Measurements from ENCODE around the gene FOXP3. TPM values are rescaled to one million over a fixed set of nuclear protein-coding genes. Genes with fewer than 3 reads are reported as not detected.

Gene FOXP3
- total RNA-seq, 2 donors from 2014 or later = 0.10 TPM; not detected in 1

DNA sequence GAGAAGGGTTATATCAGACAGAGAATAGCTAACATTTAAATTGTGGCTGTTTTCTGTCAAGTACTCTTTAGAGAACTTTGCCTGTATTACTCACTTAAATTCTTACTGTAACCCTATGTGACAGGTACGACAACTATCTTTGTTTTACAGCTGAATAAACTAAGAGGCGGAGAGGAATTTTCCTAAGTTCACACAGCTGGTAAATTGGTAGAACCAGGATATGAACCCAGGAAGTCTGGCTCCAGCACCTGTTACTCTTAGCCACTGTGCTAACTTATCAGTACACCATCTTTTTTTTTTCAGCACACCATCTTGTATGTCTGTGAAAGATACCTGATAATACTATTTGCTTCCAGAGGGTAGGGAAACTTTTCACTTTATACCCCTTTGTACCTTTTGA lies 62.5 kb downstream of the FOXP3 start:
- DNase-seq (ENCODE audit: low spot score) = no peak
- intact Hi-C loops (cut with DNase I) = no loop called here

Other genes with a start within 250 kb of the FOXP3 start
- gene TFE3, start 221.4 kb downstream of the FOXP3 start, total RNA-seq = 10 to 100 TPM; 46.4 to 52.6 TPM
- 1 to 10 TPM; 3.0 to 4.1 TPM for gene CCDC120, start 205.7 kb downstream of the FOXP3 start, total RNA-seq
- gene PRAF2, start 190.7 kb downstream of the FOXP3 start, total RNA-seq = 10 to 100 TPM; 36.4 to 42.6 TPM
- gene WDR45, start 184.8 kb downstream of the FOXP3 start, total RNA-seq = 10 to 100 TPM; 49.8 to 51.9 TPM
- 10 to 100 TPM; 12.9 to 15.9 TPM for gene GPKOW, start 141.0 kb downstream of the FOXP3 start, total RNA-seq
- 1 to 10 TPM; 1.3 to 2.8 TPM for gene MAGIX, start 102.0 kb downstream of the FOXP3 start, total RNA-seq
- gene PLP2, start 92.8 kb downstream of the FOXP3 start, total RNA-seq = 100 to 1,000 TPM; 187 to 238 TPM
- gene PRICKLE3, start 78.3 kb downstream of the FOXP3 start, total RNA-seq = 1 to 10 TPM; 7.3 to 8.0 TPM
- 1 to 10 TPM; 1.1 to 1.5 TPM for gene SYP, start 64.5 kb downstream of the FOXP3 start, total RNA-seq
- under 1 TPM; 0.09 to 0.10 TPM for gene CACNA1F, start 31.4 kb downstream of the FOXP3 start, total RNA-seq
- 10 to 100 TPM in 1 of 2 donors, 1 to 10 TPM in 1; 9.9 to 10.4 TPM for gene CCDC22, start 29.2 kb downstream of the FOXP3 start, total RNA-seq
- gene PPP1R3F, start 5.1 kb upstream of the FOXP3 start, total RNA-seq = 1 to 10 TPM; 5.2 to 5.4 TPM
- gene GAGE10, start 38.9 kb upstream of the FOXP3 start, total RNA-seq = not detected
- gene GAGE12J, start 57.3 kb upstream of the FOXP3 start, total RNA-seq = not detected
- gene GAGE13, start 66.9 kb upstream of the FOXP3 start, total RNA-seq = not detected

Data from posterior vena cava (tissue), 2 donors.